ENCODE data around the gene METAP1D. TPM values are rescaled to one million over a fixed set of nuclear protein-coding genes. Genes with fewer than 3 reads are reported as not detected.
A peak's percentile ranks its signal among the peaks of the same experiment; 100 is the strongest.

METAP1D gene
- total and polyA plus RNA-seq, 2 of the 4 experiments (the other 2 are of a cell fraction), result 3.4 to 5.5 TPM

- Histone ChIP-seq H3K4me1 (ENCODE audit: control insufficient read depth, insufficient read depth, low read length) (peaks cover 14% of the 10 kb centered on the region), H4K8ac (ENCODE audit: low read depth in 2 of 2, low read length in 2 of 2) (peak overlapping the region; percentile 73)
- dilution Hi-C loops (cut with HindIII; ENCODE audit: low sequenced_read_pairs, unreplicated experiment), result no loop called here
- TF ChIP-seq MAZ (IDR thresholded peaks at IDR 0.05; ENCODE audit: borderline replicate concordance, low read depth, low read length) (peak; percentile 80), CTCF (conservative IDR thresholded peaks at IDR 0.05; ENCODE audit: low read depth, low read length) (no peak), NFE2L2 (IDR thresholded peaks at IDR 0.05; ENCODE audit: low read depth, low read length) (no peak), CEBPB (IDR thresholded peaks at IDR 0.05; ENCODE audit: low read depth, low read length) (no peak), FOS (IDR thresholded peaks at IDR 0.05; ENCODE audit: low read depth, low read length) (peak; percentile 80), USF2 (IDR thresholded peaks at IDR 0.05; ENCODE audit: low read depth, low read length) (peak; percentile 86), SMC3 (IDR thresholded peaks at IDR 0.05; ENCODE audit: low read depth, low read length) (no peak), ELK1 (IDR thresholded peaks at IDR 0.05; ENCODE audit: borderline replicate concordance, low read depth, low read length) (no peak), CHD1 (IDR thresholded peaks at IDR 0.05; ENCODE audit: low read depth, low read length) (no peak), POLR2A (IDR thresholded peaks at IDR 0.05; ENCODE audit: low read depth, low read length) (peak; percentile 62; the same call in 1 of the 2 replicates), RCOR1 (IDR thresholded peaks at IDR 0.05; ENCODE audit: insufficient replicate concordance, low read length) (peak; percentile 6), BHLHE40 (IDR thresholded peaks at IDR 0.05; ENCODE audit: low read depth, low read length) (peak; percentile 81), RAD21 (IDR thresholded peaks at IDR 0.05; ENCODE audit: low read length) (no peak), MXI1 (IDR thresholded peaks at IDR 0.05; ENCODE audit: borderline replicate concordance, low read depth, low read length) (peak; percentile 33; the same call in 1 of the 2 replicates)
Measured at GRCh38 chr2:172098650-172099471, 99.1 kb downstream of the METAP1D start.

More at GRCh38 chr2:172098650-172099471, 99.1 kb downstream of the METAP1D start:
- ATAC-seq (ENCODE audit: low read depth) (peak; percentile 48), DNase-seq (peak; percentile 71)
- H3K56ac ChIP-seq (ENCODE audit: extremely low read depth, insufficient read depth, low read length), result peak overlapping the region; percentile 57
- H4K5ac ChIP-seq (ENCODE audit: low read depth, low read length), result peak overlapping the region; percentile 50
- peak overlapping the region; percentile 81 for H2BK20ac ChIP-seq (ENCODE audit: low read depth, low read length)
- H3K4me2 ChIP-seq (ENCODE audit: low read depth, low read length), result peak overlapping the region; percentile 84
- peak overlapping the region; percentile 98 for H2BK15ac ChIP-seq (ENCODE audit: low read depth, low read length)
- no peaks in the 10 kb centered on the region; the same call in 1 of the 2 replicates for H4K20me1 ChIP-seq (ENCODE audit: insufficient read depth, low read length)
- peak overlapping the region; percentile 53; the same call in 1 of the 2 replicates for H3K9ac ChIP-seq (ENCODE audit: low read depth, low read length)
- peak overlapping the region; percentile 72 for H3K27ac ChIP-seq (ENCODE audit: insufficient read depth, low read length)
- CTCF ChIA-PET, result interaction anchor here (1.4 kb wide), 1 partner anchor 525 kb away, joined by 4 read pairs; no protein-coding TSS in a partner anchor
- intact Hi-C loops (cut with micrococcal nuclease), result no loop called here
- H3K4me3 ChIP-seq (ENCODE audit: insufficient read depth, low read depth, low read length), result peak overlapping the region; percentile 59
- no TSS peak for BruUV-seq (replicated peaks)
- peak overlapping the region; percentile 75 for H3K23ac ChIP-seq (ENCODE audit: low read depth, low read length)
- 7% methylated on average over 37 of the region's 61 CpGs; no CpG with 5 or more reads in 1 of the 2 experiments for WGBS, 2 experiments (ENCODE audit: extremely low coverage in 2 of 2, insufficient read length in 1 of 2)
- peak overlapping the region; percentile 55 for H2AK9ac ChIP-seq (replicated peaks; ENCODE audit: low read depth, low read length, poor library complexity)
- H3K79me1 ChIP-seq (ENCODE audit: low read depth in 1 of 2, low read length in 2 of 2), result no peaks in the 10 kb centered on the region
- H2BK120ac ChIP-seq (ENCODE audit: low read depth, low read length), result peak overlapping the region; percentile 71
- H3K9me3 ChIP-seq (ENCODE audit: control insufficient read depth, insufficient read depth, low read length), result no peaks in the 10 kb centered on the region
- H2AFZ ChIP-seq (replicated peaks; ENCODE audit: low read length, poor library complexity), result peak overlapping the region; percentile 96
- peak overlapping the region; percentile 63 for H3K18ac ChIP-seq (ENCODE audit: low read depth, low read length)
- peaks cover 5% of the 10 kb centered on the region for H3K9me1 ChIP-seq (ENCODE audit: insufficient read depth, low read length)
- peak overlapping the region; percentile 61 for H3K14ac ChIP-seq (replicated peaks; ENCODE audit: low read depth, low read length)
- POLR2A ChIA-PET (ENCODE audit: unreplicated experiment), result no interaction called here
- peak overlapping the region; percentile 75 for H3K4ac ChIP-seq (ENCODE audit: low read depth, low read length)
- H3K27me3 ChIP-seq (ENCODE audit: control insufficient read depth, insufficient read depth, low read length), result peaks cover 12% of the 10 kb centered on the region
- in situ Hi-C loops (cut with MboI; ENCODE audit: low sequenced_read_pairs), result no loop called here
- peak overlapping the region; percentile 89 for H4K91ac ChIP-seq (ENCODE audit: insufficient read depth, low read depth, low read length)
- no peaks in the 10 kb centered on the region for H3K36me3 ChIP-seq (ENCODE audit: control insufficient read depth, insufficient read depth, low read length)
- H2BK5ac ChIP-seq (ENCODE audit: low read depth, low read length, poor library complexity, severe bottlenecking), result peak overlapping the region; percentile 82
- peak overlapping the region; percentile 80 for H2AK5ac ChIP-seq (ENCODE audit: low read depth, low read length)
